GM21723 (cell line): ENCODE data around the gene DAAM2.

ENCODE experiments used
- ATAC-seq: cut with Tn5 transposase; IDR thresholded peaks from one replicate; pipeline ENCODE4 v1.9.1; 2021; ENCODE audit warnings: mild to moderate bottlenecking, moderate library complexity; ENCODE audit not compliant: unreplicated experiment

DAAM2 gene

GRCh38 chr6:39791850-39792539, at the start of gene DAAM2:
Gene DAAM2 (plus strand): TSS chr6:39792376. CDS start chr6:39856303, 63,927 bp downstream.
- no peak for ATAC-seq

- ATAC-seq: no peak
Observed at GRCh38 chr6:39746795-39747194, 45.4 kb upstream of the DAAM2 start.

GRCh38 chr6:39752835-39753724, 39.1 kb upstream of the DAAM2 start:
- ATAC-seq: no peak

GRCh38 chr6:39753725-39754045, 38.5 kb upstream of the DAAM2 start:
- no peak for ATAC-seq

GRCh38 chr6:39754514-39755115, 37.6 kb upstream of the DAAM2 start:
- no peak for ATAC-seq

GRCh38 chr6:39755231-39755630, 36.9 kb upstream of the DAAM2 start:
- no peak for ATAC-seq

- no peak for ATAC-seq
Observed at GRCh38 chr6:39756582-39756981, 35.6 kb upstream of the DAAM2 start.

GRCh38 chr6:39758905-39759605, 33.1 kb upstream of the DAAM2 start:
- no peak for ATAC-seq

- no peak for ATAC-seq
Observed at GRCh38 chr6:39760226-39760952, 31.8 kb upstream of the DAAM2 start.

GRCh38 chr6:39765508-39766065, 26.6 kb upstream of the DAAM2 start:
- ATAC-seq: no peak

GRCh38 chr6:39769012-39769411, 23.2 kb upstream of the DAAM2 start:
- ATAC-seq: no peak

GRCh38 chr6:39770446-39770845, 21.7 kb upstream of the DAAM2 start:
- no peak for ATAC-seq

- no peak for ATAC-seq
Observed at GRCh38 chr6:39772559-39773273, 19.5 kb upstream of the DAAM2 start.

- no peak for ATAC-seq
Observed at GRCh38 chr6:39773782-39774181, 18.4 kb upstream of the DAAM2 start.

- ATAC-seq: no peak
Observed at GRCh38 chr6:39776581-39776980, 15.6 kb upstream of the DAAM2 start.

- ATAC-seq: no peak
Observed at GRCh38 chr6:39777218-39777617, 15.0 kb upstream of the DAAM2 start.

GRCh38 chr6:39777661-39778060, 14.5 kb upstream of the DAAM2 start:
- ATAC-seq: no peak

GRCh38 chr6:39778581-39779255, 13.5 kb upstream of the DAAM2 start:
- no peak for ATAC-seq

GRCh38 chr6:39785281-39785680, 6.9 kb upstream of the DAAM2 start:
- ATAC-seq: no peak
